Pancreas (tissue), 10 donors: Measurements from ENCODE around the gene ERF. TPM values are rescaled to one million over a fixed set of nuclear protein-coding genes. Genes with fewer than 3 reads are reported as not detected.

Experiments used
- ATAC-seq, 4 donors: fragments of 200-7000 bp; cut with Tn5 transposase; one replicate each; pipeline versions ENCODE4 v1.8.0 to v1.9.1; 2020; ENCODE audit warnings: mild to moderate bottlenecking in 4 of 4, moderate library complexity in 4 of 4
- DNase-seq, 6 donors: peaks; one replicate each; pipeline ENCODE4 v3.0.0-alpha.2; 2020
- FAIRE-seq: peaks from 2 replicates; lab custom pipeline; 2012; peaks lifted over from hg19 to GRCh38; lab: Jason Lieb, UNC
- H3K27ac ChIP-seq, 4 donors: fragments of 200-600 bp; sonication (generic); 1 replicate in 3 of 4; 2 replicates in 1 of 4; pipeline versions ENCODE4 v1.5.0 to v1.8.0; 2020
- H3K27me3 ChIP-seq, 4 donors: fragments of 200-600 bp; one replicate each; pipeline ENCODE4 v1.8.0; 2021
- H3K36me3 ChIP-seq, 3 donors: fragments of 200-600 bp; sonication (generic) in 1 of 3; one replicate each; pipeline versions ENCODE4 v1.5.0 to v1.8.0; 2020 to 2021
- H3K4me1 ChIP-seq, 3 donors: fragments of 200-600 bp; one replicate each; pipeline ENCODE4 v1.8.0; 2021
- H3K4me3 ChIP-seq, 4 donors: fragments of 200-600 bp; sonication (generic) in 2 of 4; one replicate each; pipeline versions ENCODE4 v1.5.0 to v1.8.0; 2020 to 2021
- H3K9me3 ChIP-seq, 4 donors: fragments of 200-600 bp; one replicate each; pipeline ENCODE4 v1.8.0; 2021
- WGBS, 2 donors: extraction: QIAGEN DNeasy Blood & Tissue Kit; methylation state at CpG; one replicate each; pipeline ENCODE4 v1.1.7; 2013; 5-methylcytosine and 5-hydroxymethylcytosine counted together
- intact Hi-C, 3 donors: fragments of 100-400 bp; cut with DNase I; formaldehyde crosslinking; loops; one replicate each; pipeline versions ENCODE4 v1.11.1 to v1.14.2; 2022
- polyA plus RNA-seq, 2 donors: library from polyadenylated mRNA; stranded (reverse); fragments of 200-250 nt; gene quantifications; one replicate each; pipeline ENCODE4 v1.2.3, GENCODE V29; 2013
- total RNA-seq, 6 donors: library from RNA; stranded (reverse); fragmentation: NEBNext Ultra II Directional in 4 of 6; extraction: Animal tissue kit (Norgen Biotek cat#: 25700) in 4 of 6; gene quantifications; one replicate each; pipeline versions ENCODE4 v1.2.1 to v1.2.4, GENCODE V29; 2021 to 2023
- TF ChIP-seq, protein P1 (sequence below), 4 donors: fragments of 200-600 bp; sonication (generic) in 3 of 4; IDR thresholded peaks; one replicate each; pipeline versions ENCODE4 v1.5.0 to v1.8.0; 2021; ENCODE audit warnings: antibody characterized with exemption in 4 of 4
- donor health status: healthy with polysubstance abuse.
- donor health status: DM: no; HTN: no; CAD: no; lungs with moderate emphysema.
- donor health status: DM: no; HTN: no; CAD: no.
- donor health status: control.
- donor health status: control.
- donor health status: Bipolar disorder and iron deficiency.
- donor health status: DM: yes; HTN: yes; CAD: no.
- donor health status: DM: no; HTN: no; CAD: no.
- donor health status: DM: no; HTN: no; CAD: no.
- donor health status: DM: yes; HTN: yes; CAD: no.

Gene ERF
- total and polyA plus RNA-seq, 8 donors = 20.5 to 48.5 (median 22.9) TPM

DNA sequence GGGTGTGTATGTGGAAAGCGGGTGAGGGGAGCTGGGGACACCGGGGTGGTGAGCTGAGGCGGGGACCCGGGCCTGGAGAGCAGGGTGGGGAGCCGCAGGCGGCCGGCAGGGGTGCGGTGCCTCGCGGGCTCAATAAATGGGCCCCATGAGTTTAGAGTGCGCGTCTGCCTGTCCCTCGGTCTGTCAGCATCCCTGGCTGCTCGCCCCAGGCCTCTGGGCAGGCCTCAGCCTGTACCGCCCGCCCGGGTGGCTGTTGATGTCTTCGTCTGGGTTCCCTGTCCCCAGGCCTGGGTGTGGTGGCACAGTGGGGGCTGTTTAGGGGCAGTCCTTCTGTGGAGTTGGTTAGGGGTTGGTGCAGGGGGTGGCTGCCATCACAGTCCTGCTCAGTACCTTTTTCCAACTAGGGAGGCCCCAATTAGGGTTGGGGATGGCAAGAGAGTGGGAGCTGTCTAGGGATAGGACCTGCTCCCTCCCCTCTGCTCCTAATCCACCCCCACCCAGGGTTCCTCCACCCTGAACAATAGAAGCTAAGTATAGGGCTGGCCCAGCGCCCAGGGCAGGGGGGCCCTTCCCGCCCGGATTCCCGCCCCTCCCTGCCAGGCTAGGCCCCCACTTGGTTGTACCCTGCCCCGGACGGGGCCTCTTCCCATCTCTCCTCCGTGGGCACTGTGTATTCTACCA lies 26.4 kb upstream of the ERF start:
- TF ChIP-seq, protein P1, sequence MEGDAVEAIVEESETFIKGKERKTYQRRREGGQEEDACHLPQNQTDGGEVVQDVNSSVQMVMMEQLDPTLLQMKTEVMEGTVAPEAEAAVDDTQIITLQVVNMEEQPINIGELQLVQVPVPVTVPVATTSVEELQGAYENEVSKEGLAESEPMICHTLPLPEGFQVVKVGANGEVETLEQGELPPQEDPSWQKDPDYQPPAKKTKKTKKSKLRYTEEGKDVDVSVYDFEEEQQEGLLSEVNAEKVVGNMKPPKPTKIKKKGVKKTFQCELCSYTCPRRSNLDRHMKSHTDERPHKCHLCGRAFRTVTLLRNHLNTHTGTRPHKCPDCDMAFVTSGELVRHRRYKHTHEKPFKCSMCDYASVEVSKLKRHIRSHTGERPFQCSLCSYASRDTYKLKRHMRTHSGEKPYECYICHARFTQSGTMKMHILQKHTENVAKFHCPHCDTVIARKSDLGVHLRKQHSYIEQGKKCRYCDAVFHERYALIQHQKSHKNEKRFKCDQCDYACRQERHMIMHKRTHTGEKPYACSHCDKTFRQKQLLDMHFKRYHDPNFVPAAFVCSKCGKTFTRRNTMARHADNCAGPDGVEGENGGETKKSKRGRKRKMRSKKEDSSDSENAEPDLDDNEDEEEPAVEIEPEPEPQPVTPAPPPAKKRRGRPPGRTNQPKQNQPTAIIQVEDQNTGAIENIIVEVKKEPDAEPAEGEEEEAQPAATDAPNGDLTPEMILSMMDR (IDR thresholded peaks at IDR 0.05) = no peak
- Histone ChIP-seq H3K27ac (peak overlapping the region; percentile 70 to 90 (median 78)), H3K4me3 (peak overlapping the region in 3 of 4 donors; percentile 60 to 62 (median 60)), H3K9me3 (no peaks in the 10 kb centered on the region), H3K4me1 (peaks cover 20 to 54% (median 29%) of the 10 kb centered on the region in 3 donors), H3K36me3 (no peaks in the 10 kb centered on the region), H3K27me3 (no peaks in the 10 kb centered on the region)
- intact Hi-C loops = no loop called here
- FAIRE-seq = no peak
- peak in 1 of 4 donors; percentile 1 for ATAC-seq
- 35 to 41% methylated on average over 19 to 25 of the region's 25 CpGs for WGBS, 2 donors
- peak in 4 of 6 donors; percentile 52 to 86 (median 68) for DNase-seq

- H3K27ac ChIP-seq = peak overlapping the region; percentile 70 to 90 (median 78)
- ATAC-seq = peak in 1 of 4 donors; percentile 1
- no peaks in the 10 kb centered on the region for H3K27me3 ChIP-seq
- DNase-seq = peak in 1 of 6 donors; percentile 44
- H3K4me1 ChIP-seq = peaks cover 23 to 53% (median 26%) of the 10 kb centered on the region in 3 donors
- no peaks in the 10 kb centered on the region for H3K36me3 ChIP-seq
- no peaks in the 10 kb centered on the region for H3K9me3 ChIP-seq
- TF ChIP-seq, protein P1 (IDR thresholded peaks at IDR 0.05) = no peak
- 2 to 5% methylated on average over 14 to 20 of the region's 20 CpGs for WGBS, 2 donors
- peak overlapping the region; percentile 60 to 92 (median 61) for H3K4me3 ChIP-seq
- FAIRE-seq = no peak
- intact Hi-C loops = no loop called here
Observed at GRCh38 chr19:42280815-42281145, 25.9 kb upstream of the ERF start.

- Histone ChIP-seq H3K27me3 (no peaks in the 10 kb centered on the region), H3K4me1 (peaks cover 20 to 53% (median 28%) of the 10 kb centered on the region in 3 donors), H3K4me3 (peak overlapping the region; percentile 60 to 92 (median 61)), H3K9me3 (no peaks in the 10 kb centered on the region), H3K36me3 (no peaks in the 10 kb centered on the region), H3K27ac (peak overlapping the region; percentile 70 to 90 (median 78))
- DNase-seq (peak; percentile 82 to 95 (median 87)), FAIRE-seq (no peak), ATAC-seq (peak; percentile 39 to 62 (median 58))
- TF ChIP-seq, protein P1 (IDR thresholded peaks at IDR 0.05) = peak; percentile 72 to 93 (median 82)
- 1% methylated on average over 48 to 88 of the region's 89 CpGs for WGBS, 2 donors
- intact Hi-C loops = no loop called here
Observed at GRCh38 chr19:42279902-42280814, 25.2 kb upstream of the ERF start.

GRCh38 chr19:42279155-42279901 lies 24.4 kb upstream of the ERF start:
- intact Hi-C loops = no loop called here
- no peaks in the 10 kb centered on the region for H3K27me3 ChIP-seq
- DNase-seq (peak in 1 of 6 donors; percentile 17), FAIRE-seq (no peak), ATAC-seq (no peak)
- H3K36me3 ChIP-seq = peaks cover 0 to 7% (median 6%) of the 10 kb centered on the region in 3 donors
- H3K9me3 ChIP-seq = no peaks in the 10 kb centered on the region
- 13 to 19% methylated on average over 6 of the region's 6 CpGs for WGBS, 2 donors
- TF ChIP-seq, protein P1 (IDR thresholded peaks at IDR 0.05) = no peak
- H3K27ac ChIP-seq = peak overlapping the region; percentile 70 to 90 (median 78)
- peaks cover 16 to 56% (median 28%) of the 10 kb centered on the region in 3 donors for H3K4me1 ChIP-seq
- peak overlapping the region; percentile 60 to 92 (median 61) for H3K4me3 ChIP-seq
